Measurements from ENCODE around the gene ARHGAP6.

ARHGAP6 gene

DNA sequence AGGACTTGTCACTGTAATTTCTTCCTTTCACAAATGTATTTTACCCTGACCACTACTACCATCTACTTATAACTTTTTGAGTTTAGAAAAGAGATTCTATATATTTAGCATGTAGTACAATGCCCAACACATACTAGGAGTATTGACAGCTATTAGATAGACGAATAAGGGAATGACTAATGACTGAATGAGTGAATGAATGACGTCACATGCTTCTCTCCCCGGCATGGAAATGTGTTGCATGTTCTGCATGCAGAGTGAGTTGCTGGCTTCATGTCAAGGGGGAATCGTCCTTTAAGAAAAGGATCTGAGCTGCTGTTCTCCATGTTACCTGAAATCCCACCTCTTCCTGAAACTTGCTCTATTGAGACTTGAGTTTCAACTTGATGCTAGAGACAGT is 459.9 kb downstream of the ARHGAP6 start:
- no peak for DNase-seq

DNA sequence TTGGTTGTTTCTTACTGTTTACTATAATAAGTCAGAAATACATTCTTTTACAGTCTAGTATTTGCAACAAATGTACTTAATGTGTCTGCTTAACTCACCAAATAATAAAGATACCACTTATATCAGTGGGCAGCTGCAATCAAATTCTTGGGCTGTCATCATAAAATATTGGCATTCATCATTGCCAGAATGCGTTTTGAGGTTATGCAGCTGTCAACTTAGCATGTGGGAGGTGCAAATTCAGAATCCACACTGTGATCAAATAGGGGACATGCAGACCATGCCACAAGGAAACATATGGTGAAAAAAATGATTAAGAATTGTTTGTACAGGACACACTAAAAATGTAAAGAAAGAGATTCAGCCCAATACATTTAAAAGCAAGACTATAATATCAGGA is 468.0 kb downstream of the ARHGAP6 start:
- no peak for DNase-seq

DNA sequence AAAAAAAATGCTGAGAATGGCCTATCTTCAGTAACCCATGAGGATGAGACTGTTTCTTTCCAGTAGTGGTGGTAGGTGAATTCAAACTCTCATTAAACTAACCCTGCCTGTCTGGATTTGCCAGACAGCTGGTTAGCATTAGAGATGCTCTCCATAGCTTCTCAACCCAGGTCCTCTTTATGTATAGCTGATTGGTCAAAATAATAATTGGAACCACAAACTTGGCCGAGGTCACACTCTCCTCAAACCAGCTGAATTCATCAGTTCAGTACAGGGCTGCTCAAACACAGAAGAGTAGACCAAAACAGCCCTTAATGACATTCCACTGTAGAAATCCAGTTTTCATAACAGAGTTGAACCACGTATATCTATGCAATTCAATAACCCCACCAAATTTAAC is 469.2 kb downstream of the ARHGAP6 start:
- no peak for DNase-seq

DNA sequence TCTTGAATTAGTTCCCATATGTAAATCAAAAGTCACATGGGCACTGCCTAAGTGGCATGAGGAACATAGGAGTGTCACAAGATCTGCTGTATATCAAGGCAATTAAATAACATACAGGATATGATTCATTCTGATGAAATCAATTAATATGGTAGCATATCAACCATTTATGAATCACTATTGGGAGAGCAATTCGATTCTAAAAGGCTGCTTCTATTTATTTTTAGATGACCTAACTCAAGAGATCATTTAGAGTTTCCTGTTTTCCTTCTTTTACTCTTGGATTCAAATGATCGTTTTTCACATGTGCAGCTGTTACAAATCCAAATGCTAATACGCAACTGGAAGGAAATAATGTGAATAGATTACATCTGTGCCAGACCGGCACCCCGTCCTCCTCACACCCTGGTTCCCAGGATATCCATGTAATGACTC is 472.7 kb downstream of the ARHGAP6 start:
- DNase-seq = no peak

DNA sequence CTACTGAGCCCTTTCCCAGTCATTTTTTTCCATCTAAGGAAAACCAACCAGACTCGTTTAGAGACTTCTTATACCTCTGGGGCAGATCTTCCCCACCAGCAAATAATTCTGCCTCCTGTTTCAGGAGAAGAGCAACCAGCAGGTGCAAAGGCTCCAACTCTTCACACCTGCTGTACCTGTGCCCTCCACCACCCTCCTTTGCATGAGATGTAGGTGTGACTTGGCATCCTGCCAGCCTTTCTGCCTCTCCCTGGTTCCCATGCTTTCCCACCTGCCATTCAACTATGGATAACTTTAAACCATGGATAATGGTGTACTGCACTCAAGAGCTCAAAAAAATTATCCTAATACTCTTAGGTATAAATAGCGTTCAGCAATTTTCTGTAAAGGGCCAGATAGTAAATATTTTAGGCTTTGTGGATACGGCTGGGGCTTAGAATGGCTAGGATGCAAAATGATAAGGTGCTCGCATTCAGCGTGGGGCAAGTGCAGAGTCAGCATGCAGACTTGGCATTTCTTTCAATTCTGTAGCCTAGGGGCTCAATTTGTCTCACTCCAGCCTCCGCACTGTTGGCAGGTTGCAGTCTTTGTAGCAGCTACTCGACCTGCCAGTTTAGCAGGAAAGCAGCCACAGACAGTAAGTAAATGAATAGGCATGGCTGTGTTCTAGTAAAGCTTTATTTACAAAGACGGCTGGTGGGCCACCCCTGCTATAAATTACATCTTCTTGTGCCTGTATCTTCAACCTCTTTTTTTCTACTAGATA is 474.8 kb downstream of the ARHGAP6 start:
- no peak for DNase-seq

DNA sequence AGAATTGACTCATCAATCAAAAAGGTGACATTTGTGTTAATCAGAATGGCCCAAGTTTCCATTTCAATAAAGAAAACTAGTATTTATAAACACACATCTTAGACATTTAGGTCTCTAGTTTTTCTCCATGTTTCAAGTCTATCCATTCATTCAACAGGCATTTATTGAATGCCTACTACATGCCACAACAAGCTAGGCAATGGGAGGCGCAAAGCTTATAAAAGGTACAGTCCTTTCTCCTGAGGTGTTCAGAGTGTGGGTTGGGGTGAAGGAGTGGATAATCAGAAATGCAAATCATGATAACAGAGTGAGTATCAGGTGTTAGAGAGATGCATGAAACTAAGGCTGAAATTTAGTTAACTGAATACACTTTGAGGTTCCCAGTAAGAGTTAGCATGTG is 476.6 kb downstream of the ARHGAP6 start:
- no peak for DNase-seq

DNA sequence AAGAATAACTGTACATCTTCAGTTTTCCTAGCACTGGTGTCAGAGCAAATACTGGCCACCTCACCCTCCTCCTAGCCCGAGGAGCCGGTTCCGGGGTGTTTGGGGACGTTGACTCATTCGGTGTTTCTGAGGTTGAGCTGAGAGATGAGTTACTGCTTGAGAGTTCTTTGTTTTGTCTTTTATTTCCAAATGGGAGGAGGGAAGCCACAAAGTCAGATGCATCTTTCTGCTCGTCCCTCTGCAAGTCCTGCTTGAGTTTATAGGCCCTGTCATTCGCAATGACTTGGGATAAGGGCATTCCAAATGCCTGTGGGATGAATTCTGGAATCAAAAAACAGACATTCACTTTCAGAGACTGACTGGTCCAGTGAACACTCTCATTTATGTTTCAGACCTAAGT is 477.1 kb downstream of the ARHGAP6 start:
- no peak for DNase-seq

DNA sequence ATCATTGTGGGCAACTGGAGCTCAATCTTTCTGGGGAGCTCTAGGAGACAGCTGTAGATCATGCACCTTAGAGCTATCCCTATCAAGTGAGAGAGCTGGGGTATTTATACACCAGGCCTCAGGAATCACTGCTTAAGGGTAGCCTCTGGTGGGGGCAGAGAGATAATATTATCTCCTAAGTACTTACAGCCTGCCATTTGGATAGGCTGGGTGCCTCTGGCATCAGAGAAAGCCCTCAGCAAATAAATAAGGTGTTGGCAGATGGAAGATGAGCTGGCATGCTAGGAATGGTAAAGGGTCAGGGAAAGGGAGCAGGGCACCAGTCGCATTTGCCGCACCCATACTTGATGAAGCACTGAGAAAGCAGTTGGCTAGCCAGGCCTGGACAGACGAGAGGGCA is 478.7 kb downstream of the ARHGAP6 start:
- no peak for DNase-seq

DNA sequence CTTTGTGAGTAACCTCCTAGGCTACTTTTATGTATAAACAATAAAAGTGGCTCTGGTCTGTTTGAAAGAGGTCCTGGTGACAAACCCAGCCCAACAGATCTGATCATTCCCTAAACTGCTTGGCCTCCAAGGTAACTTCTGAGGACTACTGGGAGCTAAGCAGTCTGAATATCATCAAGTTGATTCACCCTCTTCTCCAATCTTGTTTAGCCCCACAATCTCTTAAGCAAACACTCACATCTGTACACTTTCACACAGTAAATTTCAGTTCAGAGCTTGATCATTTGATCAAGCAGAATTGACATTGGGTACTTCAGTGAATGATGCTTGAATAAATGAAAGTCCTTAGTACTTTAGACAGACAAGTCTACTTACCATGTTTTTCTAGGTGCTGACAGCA is 479.9 kb downstream of the ARHGAP6 start:
- DNase-seq = no peak

DNA sequence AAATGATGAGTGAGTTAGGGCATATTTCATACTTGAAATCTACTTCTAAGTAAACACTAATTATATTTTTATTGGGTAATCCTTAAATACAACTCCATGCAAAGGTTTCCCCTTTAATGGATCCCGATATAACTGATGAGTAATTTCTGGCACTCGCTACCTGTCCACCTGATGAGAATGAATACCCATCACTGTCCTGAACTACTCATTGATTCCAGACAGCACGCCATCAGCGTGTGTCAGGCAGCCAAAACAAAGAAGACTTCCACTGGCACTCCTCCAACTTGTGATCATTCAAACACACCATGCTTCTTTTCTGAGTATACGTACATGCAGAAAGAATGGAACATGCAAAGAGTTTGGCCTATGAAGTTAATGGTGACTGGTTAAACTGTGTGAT is 485.1 kb downstream of the ARHGAP6 start:
- no peak for DNase-seq

DNA sequence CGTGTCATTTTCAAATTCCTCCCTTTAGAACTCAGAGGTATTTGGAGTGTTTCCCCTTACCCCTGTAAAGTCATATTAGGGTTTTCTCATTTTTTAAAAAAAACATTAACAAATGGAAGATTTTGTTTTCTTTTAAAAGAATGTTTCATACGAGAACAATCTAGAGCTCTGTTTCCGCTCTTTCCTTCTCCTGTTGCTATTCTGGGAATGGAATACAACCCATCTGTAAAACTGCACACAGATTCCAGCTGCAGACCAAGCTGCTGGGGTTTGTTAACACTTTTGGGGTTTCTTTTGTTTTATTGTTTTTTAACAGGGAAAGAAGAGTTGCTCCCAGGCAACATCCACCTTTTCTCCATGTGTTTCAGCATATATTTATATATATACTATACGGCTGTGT is 493.3 kb downstream of the ARHGAP6 start:
- DNase-seq = no peak

DNA sequence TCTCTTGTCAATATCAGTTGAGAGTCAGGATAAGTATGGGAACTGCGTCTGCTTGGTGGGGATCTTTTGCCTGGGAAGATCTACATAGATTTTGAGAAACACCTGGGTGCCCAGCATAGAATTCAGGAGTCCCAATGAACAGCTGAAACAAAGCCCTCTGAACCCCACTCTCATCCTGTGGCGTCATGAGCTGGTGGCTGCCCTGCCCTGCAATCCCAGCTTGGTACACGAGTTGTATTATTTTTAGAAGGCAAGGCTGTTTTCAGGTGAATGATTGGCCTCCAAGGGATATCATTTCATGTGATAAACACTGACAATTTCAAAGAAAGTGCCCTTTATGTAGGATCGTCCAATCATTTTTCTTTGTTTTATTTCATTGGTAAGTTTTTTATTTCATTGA is 493.8 kb downstream of the ARHGAP6 start:
- DNase-seq = no peak

DNA sequence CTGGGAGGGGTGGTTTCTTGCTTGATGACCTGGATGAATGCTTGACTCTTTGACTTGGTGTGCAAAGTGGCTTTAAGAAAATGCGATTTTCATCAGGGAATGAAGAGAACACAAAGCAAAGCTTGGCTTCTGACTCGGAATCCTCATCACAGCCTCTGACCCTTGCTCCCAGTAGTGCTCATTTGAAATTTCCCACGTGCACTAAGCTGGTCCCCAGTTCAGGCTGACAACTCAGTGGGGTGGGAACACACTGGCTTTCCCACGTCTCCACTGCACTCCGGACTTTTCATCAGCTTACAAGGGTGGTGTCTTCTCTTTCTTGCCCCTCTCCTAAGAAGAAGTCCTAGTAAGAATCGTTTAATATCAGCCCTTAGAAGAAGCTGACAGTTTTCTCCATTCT is 501.3 kb downstream of the ARHGAP6 start:
- no peak for DNase-seq

DNA sequence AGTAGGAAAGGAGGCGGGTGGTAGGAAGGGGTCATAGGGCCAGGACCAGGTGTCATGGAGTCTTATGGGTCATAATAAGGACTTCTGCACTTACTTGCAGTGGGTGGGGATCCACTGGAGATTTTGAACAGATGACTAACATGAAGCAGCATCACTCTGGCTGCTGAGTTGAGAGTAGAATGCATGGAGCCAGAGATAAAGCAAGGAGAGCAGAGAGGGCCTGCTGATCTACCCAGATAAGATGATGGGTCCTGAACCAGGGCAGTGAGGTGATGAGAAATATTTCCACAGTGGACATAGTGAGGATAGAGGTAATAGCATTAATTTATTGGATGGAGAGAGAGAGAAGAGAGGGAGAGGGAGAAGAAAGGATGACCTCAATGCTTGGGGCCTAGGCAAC is 506.6 kb downstream of the ARHGAP6 start:
- no peak for DNase-seq

DNA sequence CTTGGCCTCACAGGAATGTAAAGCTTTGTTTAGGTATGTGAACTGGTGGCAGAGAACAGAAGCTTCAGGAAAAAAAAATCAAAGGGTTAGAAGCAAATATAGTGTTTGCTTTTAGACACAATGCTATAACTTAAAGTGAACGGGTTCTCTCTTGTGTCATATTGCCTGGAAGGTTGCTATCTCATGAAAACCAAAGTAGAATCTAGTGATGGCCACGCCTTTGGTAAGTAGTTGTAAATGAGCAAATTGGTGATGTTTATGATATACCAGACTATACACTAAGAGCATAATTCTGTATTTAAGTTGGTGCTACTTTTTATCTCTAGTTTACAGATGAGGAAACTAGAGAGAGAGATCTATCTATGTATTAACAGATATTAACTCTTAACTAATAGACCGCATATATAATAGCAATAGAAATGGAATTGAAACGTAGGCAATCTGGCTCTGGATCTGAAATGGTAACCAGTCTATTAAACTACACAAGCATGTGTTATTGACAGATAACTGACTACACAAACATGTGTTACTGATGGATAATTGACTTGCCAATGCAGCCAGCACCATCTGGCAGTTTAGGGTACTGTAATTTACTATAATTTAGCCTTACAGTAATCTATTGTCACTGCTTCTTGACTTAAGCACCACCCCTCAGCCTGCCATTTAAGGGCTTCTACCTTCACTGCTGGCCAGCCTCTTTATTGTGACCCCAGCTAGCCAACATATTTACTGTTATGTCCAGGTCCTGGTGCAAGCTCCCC is 513.7 kb downstream of the ARHGAP6 start:
- no peak for DNase-seq

DNA sequence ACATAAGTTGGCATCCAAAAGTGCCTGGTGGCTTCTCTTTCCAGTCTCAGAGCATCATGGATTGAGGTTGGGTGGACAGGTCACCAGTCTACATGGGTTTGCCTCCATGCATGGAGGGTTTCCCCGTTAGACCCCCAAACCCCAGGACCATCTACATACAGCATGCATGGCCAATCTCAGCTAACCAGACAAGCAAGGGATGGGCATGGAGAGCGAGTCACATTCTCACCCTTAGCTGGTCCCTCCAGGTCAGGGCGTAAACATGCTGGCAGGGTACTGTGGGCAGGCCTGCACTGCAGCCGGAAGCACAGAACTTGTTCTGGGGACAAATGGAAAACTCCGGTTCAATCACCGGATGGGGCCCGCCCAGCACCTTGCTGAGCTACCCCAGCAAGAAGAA is 517.3 kb downstream of the ARHGAP6 start:
- DNase-seq = no peak

DNA sequence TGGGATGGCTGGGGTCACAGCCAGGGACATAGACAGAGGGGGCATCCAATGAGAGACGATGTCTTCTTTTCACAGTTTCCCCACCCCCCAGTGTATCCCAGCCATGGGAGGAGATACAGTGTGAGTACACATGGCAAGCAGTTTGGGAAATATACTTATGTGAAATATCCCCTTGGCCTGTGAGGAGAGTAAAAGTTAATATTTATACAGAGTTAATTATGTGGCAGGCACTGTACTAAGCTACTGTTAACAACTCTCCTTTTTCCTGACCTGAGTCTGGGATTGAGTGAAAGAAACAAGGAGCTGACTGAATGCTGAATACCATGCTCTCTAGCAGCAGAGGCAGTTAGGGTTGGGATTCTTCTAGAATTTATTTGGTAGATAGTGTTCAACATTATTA is 519.3 kb downstream of the ARHGAP6 start:
- no peak for DNase-seq

DNA sequence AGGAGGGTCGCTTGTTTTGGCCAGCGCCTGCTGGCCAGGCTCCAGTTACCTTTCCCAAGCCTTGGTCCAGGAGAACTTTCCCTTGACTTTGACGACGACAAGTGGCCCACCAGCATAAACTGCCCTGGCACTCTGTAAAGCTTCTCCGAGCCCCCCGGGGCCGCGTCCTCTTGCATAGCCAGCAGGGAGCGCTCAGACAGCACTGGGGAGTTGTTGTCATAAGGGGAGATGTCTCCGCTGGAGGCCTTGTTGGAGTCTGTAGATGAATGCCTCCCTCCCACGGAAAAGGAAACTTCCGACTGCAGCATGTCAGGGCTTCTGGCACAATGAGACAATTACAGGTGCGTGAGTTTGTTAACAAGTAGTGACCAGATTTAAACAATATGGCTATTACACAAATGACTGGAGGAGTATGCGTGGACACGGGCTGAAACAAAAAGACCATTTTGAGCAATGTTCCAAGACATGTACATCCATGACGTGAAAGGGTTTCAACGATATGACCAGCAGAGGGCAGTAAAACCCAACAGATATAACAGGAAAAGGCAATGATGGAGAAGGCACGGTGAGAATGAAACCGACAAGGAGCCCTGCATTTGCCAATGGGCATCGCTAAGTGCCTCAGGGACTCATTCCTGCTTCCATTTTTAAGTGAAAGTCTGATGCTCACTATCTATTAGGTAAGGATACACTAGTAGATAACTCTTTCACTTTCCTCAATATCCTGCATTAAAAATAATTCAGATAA is 521.6 kb downstream of the ARHGAP6 start:
- peak; percentile 32 to 55 for DNase-seq

DNA sequence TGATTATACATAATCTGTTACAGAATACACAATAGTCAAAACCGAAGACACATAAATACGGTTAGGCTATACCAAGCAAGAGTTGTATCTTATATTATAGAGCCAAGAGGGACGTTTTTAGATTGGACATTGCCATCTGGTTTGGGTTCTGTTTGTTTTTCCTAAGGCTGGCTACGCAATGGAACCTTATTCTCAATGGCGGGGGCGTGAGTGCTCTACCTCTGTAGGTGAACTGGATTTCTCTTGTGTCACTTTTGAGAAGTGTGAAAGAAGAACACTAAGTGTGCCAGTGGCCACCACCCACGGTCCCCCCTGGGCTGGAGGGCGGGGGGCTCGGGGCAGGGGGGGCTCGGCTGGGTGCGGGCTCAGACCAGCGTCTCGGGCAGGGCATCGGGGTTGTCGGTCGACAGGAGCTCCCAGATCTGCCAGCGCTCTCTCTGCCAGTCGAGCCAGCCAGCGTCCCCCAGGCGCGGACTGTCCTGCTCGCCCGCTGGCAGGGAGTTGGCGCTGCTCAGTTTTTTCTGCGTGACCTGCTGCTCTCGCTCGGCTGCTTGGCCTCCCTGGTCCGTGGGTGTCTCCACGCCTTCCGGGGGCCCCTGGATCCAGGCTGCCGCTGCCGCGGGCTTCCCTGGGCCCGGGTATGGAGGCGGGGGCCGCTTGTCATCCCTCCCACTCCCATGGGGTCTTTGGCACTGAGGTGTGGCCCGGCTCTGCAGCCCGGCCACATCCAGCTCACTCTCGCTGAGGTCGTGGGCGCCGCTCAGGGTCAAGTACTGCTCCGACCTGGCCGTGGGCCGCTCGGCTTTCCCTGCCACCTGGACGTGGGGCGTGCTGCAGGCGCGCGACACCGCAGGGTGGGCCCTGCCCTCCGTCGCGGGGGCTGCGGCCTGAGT is 527.0 kb downstream of the ARHGAP6 start:
- DNase-seq = no peak

DNA sequence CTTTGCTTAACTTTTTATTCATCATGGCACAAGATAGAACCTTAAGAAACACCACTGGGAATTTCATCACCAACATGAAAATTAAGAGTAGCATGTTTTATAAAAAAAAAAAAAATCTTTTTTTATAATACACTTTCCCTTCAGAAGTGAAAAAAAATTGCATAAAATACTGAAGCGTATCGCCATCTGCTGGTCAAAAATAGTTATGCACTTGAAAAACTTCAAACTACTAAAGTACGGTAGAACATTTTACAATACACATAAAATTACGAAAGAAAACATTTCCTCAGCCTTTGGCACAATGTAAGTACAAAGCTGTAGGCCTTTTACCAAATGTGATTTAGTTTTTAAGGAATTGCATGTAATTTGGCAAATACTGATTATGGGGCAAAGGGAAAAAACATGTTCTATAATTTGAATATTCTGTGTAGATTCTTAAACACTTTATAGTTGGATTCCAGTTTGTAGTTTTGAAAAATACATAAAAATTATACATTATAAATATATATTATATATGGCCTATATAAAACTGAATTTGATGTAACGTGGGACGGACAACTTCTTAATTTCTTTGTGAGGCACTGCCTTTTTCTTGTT is 528.1 kb downstream of the ARHGAP6 start:
- no peak for DNase-seq

DNA sequence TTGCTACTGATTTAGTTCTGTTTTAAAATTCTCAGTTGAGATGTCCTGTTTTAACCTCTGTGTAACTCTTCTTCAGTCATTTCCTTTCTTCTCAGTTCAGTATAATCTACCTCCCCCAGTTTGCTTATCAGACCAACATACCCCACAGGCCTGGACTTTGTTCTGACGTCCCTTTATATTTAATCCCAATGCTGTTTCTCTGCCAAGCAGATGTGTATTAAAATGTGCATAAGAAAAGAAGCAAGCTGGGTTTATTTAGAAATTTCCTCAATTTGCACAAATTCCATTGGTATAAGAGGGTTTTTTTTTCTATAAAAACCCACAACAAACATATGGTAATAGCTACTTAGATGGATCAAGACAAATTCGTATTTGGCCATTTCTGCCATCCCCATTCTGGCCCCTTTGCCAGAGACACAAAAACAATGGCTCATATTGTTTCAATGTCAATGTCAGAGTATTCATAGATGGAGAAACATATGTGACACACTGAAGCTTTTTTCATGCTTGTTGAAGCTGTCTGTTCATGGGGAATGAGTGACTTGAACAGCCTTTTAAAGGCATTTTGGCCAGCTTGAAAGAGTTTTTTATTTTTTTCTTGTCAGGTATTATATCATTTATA is 530.0 kb downstream of the ARHGAP6 start:
- no peak for DNase-seq

DNA sequence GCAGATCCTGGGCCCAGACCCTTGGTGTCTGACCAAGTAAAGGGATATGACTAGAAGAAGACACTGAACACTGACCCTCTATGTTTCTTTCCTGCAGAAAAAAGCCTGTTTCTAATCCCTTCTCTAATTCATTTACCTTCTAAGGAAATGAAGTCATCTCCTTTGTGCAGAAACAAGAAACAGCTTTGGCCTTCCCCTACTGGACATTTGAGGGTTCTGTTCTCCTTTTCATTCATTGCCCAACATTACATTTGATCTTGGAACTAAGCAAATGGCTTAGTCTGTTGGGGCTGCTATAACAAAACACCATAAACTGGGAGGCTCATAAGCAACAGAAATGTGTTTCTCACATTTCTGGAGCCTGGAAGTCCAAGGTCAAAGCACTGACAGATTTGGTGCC is 534.6 kb downstream of the ARHGAP6 start:
- no peak for DNase-seq

All from SHP77 (cell line).